ENCODE data around the gene DERA.

GRCh38 chr12:15928346-15928745 lies 17.2 kb downstream of the DERA start:
- no peak for TF ChIP-seq POLR2AphosphoS5 (IDR thresholded peaks at IDR 0.05; ENCODE audit: low read depth, low read length)
- TF ChIP-seq, protein P1, sequence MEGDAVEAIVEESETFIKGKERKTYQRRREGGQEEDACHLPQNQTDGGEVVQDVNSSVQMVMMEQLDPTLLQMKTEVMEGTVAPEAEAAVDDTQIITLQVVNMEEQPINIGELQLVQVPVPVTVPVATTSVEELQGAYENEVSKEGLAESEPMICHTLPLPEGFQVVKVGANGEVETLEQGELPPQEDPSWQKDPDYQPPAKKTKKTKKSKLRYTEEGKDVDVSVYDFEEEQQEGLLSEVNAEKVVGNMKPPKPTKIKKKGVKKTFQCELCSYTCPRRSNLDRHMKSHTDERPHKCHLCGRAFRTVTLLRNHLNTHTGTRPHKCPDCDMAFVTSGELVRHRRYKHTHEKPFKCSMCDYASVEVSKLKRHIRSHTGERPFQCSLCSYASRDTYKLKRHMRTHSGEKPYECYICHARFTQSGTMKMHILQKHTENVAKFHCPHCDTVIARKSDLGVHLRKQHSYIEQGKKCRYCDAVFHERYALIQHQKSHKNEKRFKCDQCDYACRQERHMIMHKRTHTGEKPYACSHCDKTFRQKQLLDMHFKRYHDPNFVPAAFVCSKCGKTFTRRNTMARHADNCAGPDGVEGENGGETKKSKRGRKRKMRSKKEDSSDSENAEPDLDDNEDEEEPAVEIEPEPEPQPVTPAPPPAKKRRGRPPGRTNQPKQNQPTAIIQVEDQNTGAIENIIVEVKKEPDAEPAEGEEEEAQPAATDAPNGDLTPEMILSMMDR (IDR thresholded peaks at IDR 0.05) = no peak
- TF ChIP-seq, protein P2, sequence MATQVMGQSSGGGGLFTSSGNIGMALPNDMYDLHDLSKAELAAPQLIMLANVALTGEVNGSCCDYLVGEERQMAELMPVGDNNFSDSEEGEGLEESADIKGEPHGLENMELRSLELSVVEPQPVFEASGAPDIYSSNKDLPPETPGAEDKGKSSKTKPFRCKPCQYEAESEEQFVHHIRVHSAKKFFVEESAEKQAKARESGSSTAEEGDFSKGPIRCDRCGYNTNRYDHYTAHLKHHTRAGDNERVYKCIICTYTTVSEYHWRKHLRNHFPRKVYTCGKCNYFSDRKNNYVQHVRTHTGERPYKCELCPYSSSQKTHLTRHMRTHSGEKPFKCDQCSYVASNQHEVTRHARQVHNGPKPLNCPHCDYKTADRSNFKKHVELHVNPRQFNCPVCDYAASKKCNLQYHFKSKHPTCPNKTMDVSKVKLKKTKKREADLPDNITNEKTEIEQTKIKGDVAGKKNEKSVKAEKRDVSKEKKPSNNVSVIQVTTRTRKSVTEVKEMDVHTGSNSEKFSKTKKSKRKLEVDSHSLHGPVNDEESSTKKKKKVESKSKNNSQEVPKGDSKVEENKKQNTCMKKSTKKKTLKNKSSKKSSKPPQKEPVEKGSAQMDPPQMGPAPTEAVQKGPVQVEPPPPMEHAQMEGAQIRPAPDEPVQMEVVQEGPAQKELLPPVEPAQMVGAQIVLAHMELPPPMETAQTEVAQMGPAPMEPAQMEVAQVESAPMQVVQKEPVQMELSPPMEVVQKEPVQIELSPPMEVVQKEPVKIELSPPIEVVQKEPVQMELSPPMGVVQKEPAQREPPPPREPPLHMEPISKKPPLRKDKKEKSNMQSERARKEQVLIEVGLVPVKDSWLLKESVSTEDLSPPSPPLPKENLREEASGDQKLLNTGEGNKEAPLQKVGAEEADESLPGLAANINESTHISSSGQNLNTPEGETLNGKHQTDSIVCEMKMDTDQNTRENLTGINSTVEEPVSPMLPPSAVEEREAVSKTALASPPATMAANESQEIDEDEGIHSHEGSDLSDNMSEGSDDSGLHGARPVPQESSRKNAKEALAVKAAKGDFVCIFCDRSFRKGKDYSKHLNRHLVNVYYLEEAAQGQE (IDR thresholded peaks at IDR 0.05; ENCODE audit: insufficient read depth in 1 of 2, low read depth in 2 of 2, low read length in 1 of 2) = no peak
- TF ChIP-seq TCF7L2 (IDR thresholded peaks at IDR 0.05; ENCODE audit: low read depth, low read length) = no peak

All from Panc1 (cell line).